Lower lobe of right lung (tissue), 2 donors: ENCODE measurements around the gene PRDM16. TPM values are rescaled to one million over a fixed set of nuclear protein-coding genes. Genes with fewer than 3 reads are reported as not detected.
A peak's percentile ranks its signal among the peaks of the same experiment; 100 is the strongest.

Source experiments
- ATAC-seq, 2 donors: fragments of 200-7000 bp; cut with Tn5 transposase; one replicate each; pipeline ENCODE4 v1.9.1; 2020 to 2022; ENCODE audit warnings: mild to moderate bottlenecking in 2 of 2, moderate library complexity in 2 of 2
- DNase-seq: peaks from one replicate; pipeline ENCODE4 v3.0.0-alpha.2; 2020
- H3K27ac ChIP-seq: fragments of 200-600 bp; one replicate; pipeline ENCODE4 v1.8.0; 2022
- H3K27me3 ChIP-seq: fragments of 200-600 bp; one replicate; pipeline ENCODE4 v1.8.0; 2022; ENCODE audit warnings: low read depth
- H3K36me3 ChIP-seq: fragments of 200-600 bp; one replicate; pipeline ENCODE4 v1.8.0; 2022; ENCODE audit warnings: mild to moderate bottlenecking
- H3K4me1 ChIP-seq: fragments of 200-600 bp; one replicate; pipeline ENCODE4 v1.8.0; 2022
- H3K4me3 ChIP-seq: fragments of 200-600 bp; one replicate; pipeline ENCODE4 v1.8.0; 2022; ENCODE audit warnings: mild to moderate bottlenecking
- H3K9me3 ChIP-seq: fragments of 200-600 bp; one replicate; pipeline ENCODE4 v1.8.0; 2022
- intact Hi-C: fragments of 100-400 bp; cut with DNase I; formaldehyde crosslinking; loops from one replicate; pipeline ENCODE4 v1.11.0; 2022
- total RNA-seq: library from RNA; stranded (reverse); fragmentation: NEBNext Ultra II Directional; extraction: Animal tissue kit (Norgen Biotek cat#: 25700); gene quantifications from one replicate; pipeline ENCODE4 v1.2.1, GENCODE V29; 2021
- TF ChIP-seq, protein P1 (sequence below): fragments of 200-600 bp; IDR thresholded peaks from one replicate; pipeline ENCODE4 v1.8.0; 2022; ENCODE audit warnings: antibody characterized with exemption, mild to moderate bottlenecking
- donor health status: DM: no; HTN: yes; CAD: no; lungs with severe emphysema.

The PRDM16 gene
- total RNA-seq, 1 donor from 2014 or later: 19.2 TPM

DNA sequence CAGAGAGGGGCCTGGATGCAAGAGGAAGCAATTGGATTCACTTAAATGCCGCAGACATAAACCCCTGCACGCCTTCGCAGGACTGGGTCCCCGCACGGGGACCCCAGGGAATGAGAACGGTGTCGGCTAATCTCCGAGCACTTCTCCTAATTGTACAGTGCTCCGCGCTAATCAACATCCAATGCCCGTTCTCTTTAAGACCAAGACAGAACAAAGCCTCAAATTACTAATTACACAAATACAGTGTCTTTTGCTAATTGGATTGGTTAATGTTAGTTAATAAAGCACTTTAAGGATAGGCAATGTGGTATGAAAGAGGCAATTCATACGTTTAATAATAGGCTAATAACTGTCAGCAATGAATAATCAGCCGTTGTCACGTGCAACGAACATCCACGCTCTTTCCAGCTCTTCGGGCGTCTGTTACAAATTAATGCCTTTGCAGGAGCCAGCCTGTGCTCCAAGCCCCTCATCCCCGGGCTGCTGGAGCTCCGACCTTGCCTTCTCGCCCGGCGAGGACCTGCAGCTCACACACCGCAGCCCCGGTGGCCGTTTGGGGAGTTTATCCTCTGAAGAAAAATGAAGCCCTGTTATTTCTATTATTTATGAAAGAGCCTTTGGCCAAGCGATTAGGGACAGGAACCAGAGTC, 157.8 kb downstream of the PRDM16 start:
- ATAC-seq (no peak), DNase-seq (no peak)
- Histone ChIP-seq H3K27me3 (peaks cover 4% of the 10 kb centered on the region), H3K27ac (no peak overlapping the region), H3K4me1 (peaks cover 13% of the 10 kb centered on the region), H3K36me3 (no peaks in the 10 kb centered on the region), H3K9me3 (no peaks in the 10 kb centered on the region), H3K4me3 (no peak overlapping the region)
- intact Hi-C loops: no loop called here
- TF ChIP-seq, protein P1, sequence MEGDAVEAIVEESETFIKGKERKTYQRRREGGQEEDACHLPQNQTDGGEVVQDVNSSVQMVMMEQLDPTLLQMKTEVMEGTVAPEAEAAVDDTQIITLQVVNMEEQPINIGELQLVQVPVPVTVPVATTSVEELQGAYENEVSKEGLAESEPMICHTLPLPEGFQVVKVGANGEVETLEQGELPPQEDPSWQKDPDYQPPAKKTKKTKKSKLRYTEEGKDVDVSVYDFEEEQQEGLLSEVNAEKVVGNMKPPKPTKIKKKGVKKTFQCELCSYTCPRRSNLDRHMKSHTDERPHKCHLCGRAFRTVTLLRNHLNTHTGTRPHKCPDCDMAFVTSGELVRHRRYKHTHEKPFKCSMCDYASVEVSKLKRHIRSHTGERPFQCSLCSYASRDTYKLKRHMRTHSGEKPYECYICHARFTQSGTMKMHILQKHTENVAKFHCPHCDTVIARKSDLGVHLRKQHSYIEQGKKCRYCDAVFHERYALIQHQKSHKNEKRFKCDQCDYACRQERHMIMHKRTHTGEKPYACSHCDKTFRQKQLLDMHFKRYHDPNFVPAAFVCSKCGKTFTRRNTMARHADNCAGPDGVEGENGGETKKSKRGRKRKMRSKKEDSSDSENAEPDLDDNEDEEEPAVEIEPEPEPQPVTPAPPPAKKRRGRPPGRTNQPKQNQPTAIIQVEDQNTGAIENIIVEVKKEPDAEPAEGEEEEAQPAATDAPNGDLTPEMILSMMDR: no peak

GRCh38 chr1:3227351-3227704, 158.3 kb downstream of the PRDM16 start:
- Histone ChIP-seq H3K36me3 (no peaks in the 10 kb centered on the region), H3K27ac (no peak overlapping the region), H3K9me3 (no peaks in the 10 kb centered on the region), H3K4me1 (peaks cover 8% of the 10 kb centered on the region), H3K27me3 (peaks cover 4% of the 10 kb centered on the region), H3K4me3 (no peak overlapping the region)
- ATAC-seq (no peak), DNase-seq (no peak)
- TF ChIP-seq, protein P1: no peak
- intact Hi-C loops: no loop called here

DNA sequence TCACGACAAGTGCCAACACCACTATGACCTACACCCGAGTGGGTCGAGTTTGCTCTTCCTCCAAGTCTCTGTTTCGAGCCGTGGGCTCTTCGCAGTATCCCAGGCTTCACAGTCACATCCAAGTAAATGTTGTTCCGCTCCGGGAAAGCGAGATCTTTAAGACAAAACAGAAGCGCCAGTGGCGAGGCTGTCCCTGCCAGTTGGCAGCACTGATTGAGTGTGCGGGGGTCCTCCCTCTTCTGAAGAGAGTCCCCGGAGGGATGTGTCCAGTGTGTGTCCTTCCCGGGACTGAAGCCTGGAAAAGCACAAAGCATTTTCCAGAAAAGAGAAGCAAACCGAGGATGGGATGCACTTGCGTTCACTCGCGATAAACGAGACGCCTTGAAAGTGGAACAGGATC, 158.9 kb downstream of the PRDM16 start:
- H3K4me1 ChIP-seq: peaks cover 3% of the 10 kb centered on the region
- no peaks in the 10 kb centered on the region for H3K9me3 ChIP-seq
- no peaks in the 10 kb centered on the region for H3K36me3 ChIP-seq
- intact Hi-C loops: no loop called here
- H3K27me3 ChIP-seq: peaks cover 4% of the 10 kb centered on the region
- DNase-seq (no peak), ATAC-seq (no peak)
- no peak overlapping the region for H3K4me3 ChIP-seq
- TF ChIP-seq, protein P1: no peak
- no peak overlapping the region for H3K27ac ChIP-seq

DNA sequence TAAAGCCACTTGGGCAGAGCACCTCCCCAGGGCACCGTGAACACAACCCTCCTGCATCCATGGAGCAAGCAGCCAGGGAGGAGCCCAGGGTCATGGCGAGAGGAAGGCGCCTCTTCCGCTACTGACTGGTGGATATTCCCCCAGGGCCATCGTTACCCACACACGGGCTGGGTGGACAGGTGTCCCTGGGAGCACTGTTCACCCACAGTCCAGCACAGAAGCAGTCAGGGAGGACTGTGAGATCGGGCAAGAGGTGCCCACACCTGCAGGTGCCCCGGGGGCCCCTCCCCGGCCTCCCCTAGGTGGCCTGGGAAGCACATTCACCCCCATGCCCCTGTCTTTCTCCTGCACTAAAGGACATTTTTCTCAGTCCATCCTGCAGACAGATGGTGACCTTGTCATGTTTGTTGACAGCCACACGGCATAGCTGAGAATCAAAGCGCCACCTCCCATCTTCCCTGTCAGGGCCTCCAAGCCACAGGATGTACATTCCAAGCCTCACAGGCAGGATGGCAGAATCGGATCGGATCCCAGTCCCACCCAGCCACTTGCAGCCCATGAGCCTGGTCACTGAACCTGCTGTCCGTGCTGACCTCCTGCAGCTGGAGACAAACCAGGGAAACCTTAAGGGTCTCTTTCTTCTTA, 160.2 kb downstream of the PRDM16 start:
- H3K27ac ChIP-seq: no peak overlapping the region
- intact Hi-C loops: no loop called here
- ATAC-seq (peak in 1 of 2 donors; percentile 11), DNase-seq (no peak)
- TF ChIP-seq, protein P1: no peak
- H3K36me3 ChIP-seq: no peaks in the 10 kb centered on the region
- H3K4me1 ChIP-seq: no peaks in the 10 kb centered on the region
- H3K27me3 ChIP-seq: peaks cover 4% of the 10 kb centered on the region
- H3K9me3 ChIP-seq: no peaks in the 10 kb centered on the region
- no peak overlapping the region for H3K4me3 ChIP-seq

DNA sequence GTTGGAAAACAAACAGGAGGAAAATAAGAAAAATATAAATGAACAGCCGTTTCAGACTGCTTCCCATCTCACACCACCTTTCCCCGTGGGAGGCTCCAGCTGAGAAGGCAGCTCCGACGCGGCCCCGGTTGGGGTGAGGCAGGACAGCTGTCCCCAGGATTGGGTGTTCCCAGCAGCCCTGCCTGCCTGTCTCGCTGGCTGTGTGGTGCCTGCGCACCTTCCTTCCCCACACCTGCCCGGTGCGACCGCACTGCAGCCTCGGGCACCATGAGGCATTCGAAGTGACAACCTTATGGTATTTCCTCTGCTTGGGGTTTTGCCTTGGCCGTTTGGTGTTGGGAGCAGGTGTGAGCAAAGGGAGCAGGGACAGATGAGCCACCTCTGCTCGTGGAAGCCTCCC, 161.6 kb downstream of the PRDM16 start:
- intact Hi-C loops: no loop called here
- H3K9me3 ChIP-seq: no peaks in the 10 kb centered on the region
- no peak overlapping the region for H3K27ac ChIP-seq
- peaks cover 4% of the 10 kb centered on the region for H3K27me3 ChIP-seq
- H3K4me1 ChIP-seq: no peaks in the 10 kb centered on the region
- ATAC-seq (no peak), DNase-seq (no peak)
- H3K36me3 ChIP-seq: no peaks in the 10 kb centered on the region
- TF ChIP-seq, protein P1: no peak
- H3K4me3 ChIP-seq: no peak overlapping the region
